Mucosa of stomach (tissue), 1 donor: Measurements from ENCODE around the gene CARNS1.
A peak's percentile ranks its signal among the peaks of the same experiment; 100 is the strongest.
"Not testable (repeated sequence)": the region's sequence is repeated elsewhere in the genome, so short reads cannot be mapped to it uniquely, and the experiment has no call there.

Source experiments
- H3K27me3 ChIP-seq: one replicate; pipeline ENCODE4 v1.7.0; 2013; ENCODE audit warnings: mild to moderate bottlenecking, low read length; ENCODE audit not compliant: control insufficient read depth, insufficient read depth
- H3K36me3 ChIP-seq: one replicate; pipeline ENCODE4 v1.7.0; 2013; ENCODE audit warnings: low read length; ENCODE audit not compliant: control insufficient read depth, insufficient read depth
- H3K4me1 ChIP-seq: one replicate; pipeline ENCODE4 v1.7.0; 2013; ENCODE audit warnings: mild to moderate bottlenecking, low read length; ENCODE audit not compliant: control insufficient read depth, insufficient read depth
- H3K4me3 ChIP-seq: one replicate; pipeline ENCODE4 v1.7.0; 2013; ENCODE audit warnings: low read length
- H3K9ac ChIP-seq: one replicate; pipeline ENCODE4 v1.7.0; 2013; ENCODE audit warnings: mild to moderate bottlenecking, low read length, moderate library complexity
- H3K9me3 ChIP-seq: one replicate; pipeline ENCODE4 v1.7.0; 2013; ENCODE audit warnings: mild to moderate bottlenecking, low read length, moderate library complexity; ENCODE audit not compliant: control insufficient read depth
- donor health status: Pancreatic carcinoma.

CARNS1 gene

DNA sequence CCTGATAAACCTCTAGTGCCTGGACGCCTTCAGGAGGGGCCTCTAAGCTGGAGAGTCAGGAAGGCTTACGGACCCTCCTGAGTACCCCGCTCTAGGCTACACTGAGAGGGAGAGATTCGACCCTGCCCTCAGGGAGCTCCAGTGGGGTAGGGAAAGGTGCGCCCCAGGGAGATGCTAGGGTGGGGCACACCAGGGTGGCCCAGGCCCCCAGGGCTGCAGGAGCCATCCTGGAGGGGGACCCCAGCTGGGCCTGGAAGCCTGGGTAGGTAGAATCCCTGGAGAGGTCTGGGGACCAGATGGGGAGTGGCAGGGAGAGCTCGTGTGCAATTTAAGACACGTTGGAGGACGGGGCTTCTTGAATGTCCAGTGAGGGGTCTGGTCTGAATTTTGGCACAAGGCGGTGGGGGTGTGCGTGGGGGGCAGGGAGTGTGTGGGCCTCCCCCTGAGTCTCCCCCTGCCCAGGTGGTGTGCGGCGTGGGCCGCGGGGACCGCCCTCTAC is 4.7 kb downstream of the CARNS1 start:
- Histone ChIP-seq H3K27me3 (peaks cover under 1% of the 10 kb centered on the region), H3K4me1 (peaks cover 36% of the 10 kb centered on the region), H3K9ac (peak overlapping the region; percentile 53), H3K36me3 (no peaks in the 10 kb centered on the region), H3K4me3 (no peak overlapping the region), H3K9me3 (no peaks in the 10 kb centered on the region)

DNA sequence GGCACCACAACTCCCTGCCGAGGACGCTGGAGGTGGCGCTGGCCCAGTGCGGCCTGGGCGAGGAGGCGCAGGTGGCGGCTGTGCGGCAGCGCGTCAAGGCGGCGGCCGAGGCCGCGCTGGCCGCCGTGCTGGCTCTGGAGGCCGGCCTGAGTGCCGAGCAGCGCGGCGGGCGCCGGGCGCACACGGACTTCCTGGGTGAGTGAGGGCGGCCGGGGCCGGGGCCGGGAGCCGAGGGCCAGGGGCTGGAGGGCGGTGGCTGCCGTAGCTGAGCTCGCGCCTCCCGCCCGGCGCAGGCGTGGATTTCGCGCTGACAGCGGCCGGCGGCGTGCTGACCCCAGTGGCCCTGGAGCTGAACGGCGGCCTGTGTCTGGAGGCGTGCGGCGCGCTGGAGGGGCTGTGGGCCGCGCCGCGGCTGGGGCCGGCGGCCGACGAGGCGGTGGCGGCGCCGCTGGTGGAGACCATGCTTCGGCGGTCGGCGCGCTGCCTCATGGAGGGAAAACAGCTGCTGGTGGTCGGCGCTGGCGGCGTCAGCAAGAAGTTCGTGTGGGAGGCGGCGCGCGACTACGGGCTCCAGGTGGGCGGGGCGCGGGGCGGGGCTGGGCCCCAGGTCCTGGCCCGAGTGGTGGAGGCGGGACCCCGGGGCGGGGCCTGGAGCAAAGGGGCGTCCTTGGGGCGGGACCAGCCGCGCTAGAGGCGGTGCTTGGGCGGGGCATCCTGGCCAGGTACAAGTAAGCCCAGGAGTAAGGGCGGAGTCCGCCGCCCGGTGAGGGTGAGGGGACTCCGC is 5.4 kb downstream of the CARNS1 start:
- no peak overlapping the region for H3K4me3 ChIP-seq
- H3K4me1 ChIP-seq = peaks cover 34% of the 10 kb centered on the region
- H3K36me3 ChIP-seq = no peaks in the 10 kb centered on the region
- no peaks in the 10 kb centered on the region for H3K9me3 ChIP-seq
- H3K27me3 ChIP-seq = no peaks in the 10 kb centered on the region
- H3K9ac ChIP-seq = peak overlapping the region; percentile 53

DNA sequence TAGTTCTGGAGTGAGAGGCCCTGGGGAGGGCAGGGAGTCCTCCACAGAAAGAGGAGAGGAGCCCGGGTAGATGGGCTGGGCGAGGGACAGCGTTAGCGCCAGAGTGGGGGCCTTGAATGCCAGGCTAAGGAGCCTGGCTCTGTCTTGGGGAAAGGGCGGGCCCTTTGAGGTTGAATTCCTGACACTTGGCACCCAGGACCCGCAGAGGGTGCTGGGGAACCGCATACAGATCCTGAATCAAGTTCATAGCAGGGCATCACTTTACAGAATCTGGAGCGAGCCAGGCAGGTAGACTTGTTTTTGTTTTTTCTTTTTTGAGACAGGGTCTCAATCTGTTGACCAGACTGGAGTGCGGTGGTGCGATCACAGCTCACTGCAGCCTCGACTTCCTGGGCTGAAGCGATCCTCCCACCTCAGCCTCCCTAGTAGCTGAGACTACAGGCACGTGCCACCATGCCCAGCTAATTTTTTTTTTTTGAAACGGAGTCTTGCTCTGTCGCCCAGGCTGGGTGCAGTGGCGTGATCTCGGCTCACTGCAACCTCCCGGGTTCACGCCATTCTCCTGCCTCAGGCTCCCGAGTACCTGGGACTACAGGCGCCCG is 6.1 kb downstream of the CARNS1 start:
- Histone ChIP-seq H3K27me3 (no peaks in the 10 kb centered on the region), H3K4me3 (no peak overlapping the region), H3K9me3 (no peaks in the 10 kb centered on the region), H3K36me3 (no peaks in the 10 kb centered on the region), H3K9ac (peak overlapping the region; percentile 47), H3K4me1 (peaks cover 27% of the 10 kb centered on the region)

DNA sequence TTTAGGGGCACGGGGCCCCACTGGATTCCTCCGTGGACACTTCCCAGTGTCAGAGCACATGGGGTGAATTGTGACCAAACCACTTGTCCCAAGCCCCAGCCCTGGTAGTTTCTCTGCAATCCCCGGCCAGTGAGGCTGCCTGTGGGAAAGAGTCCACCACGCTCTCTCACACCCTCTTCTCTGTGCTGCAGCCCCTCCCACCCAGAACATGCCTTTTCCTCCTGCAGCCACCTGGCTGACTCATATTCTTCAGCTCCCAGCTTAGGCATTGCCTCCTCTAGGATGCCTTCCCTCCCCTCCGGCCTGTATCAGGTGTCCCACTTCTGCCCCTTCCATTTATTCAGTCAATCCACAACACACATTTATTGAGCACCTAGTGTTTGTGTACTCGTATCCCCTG is 7.4 kb downstream of the CARNS1 start:
- no peaks in the 10 kb centered on the region for H3K9me3 ChIP-seq
- peaks cover 20% of the 10 kb centered on the region for H3K4me1 ChIP-seq
- no peak overlapping the region for H3K4me3 ChIP-seq
- no peak overlapping the region for H3K9ac ChIP-seq
- H3K36me3 ChIP-seq = no peaks in the 10 kb centered on the region
- no peaks in the 10 kb centered on the region for H3K27me3 ChIP-seq

DNA sequence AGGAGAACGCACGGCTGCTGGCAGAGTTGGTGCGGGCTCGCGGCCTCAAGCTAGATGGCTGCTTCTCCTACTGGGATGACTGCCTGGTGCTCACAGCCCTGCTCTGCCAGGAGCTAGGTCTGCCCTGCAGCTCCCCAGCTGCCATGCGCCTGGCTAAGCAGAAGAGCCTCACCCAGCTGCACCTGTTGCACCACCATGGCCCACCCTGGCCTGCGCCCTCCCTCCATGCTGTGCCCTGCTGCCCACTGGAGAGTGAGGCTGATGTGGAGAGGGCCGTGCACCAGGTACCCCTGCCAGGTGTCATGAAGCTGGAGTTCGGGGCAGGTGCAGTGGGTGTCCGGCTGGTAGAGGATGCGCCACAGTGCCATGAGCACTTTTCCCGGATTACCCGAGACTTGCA is 8.0 kb downstream of the CARNS1 start:
- Histone ChIP-seq H3K4me1 (peaks cover 20% of the 10 kb centered on the region), H3K9me3 (no peaks in the 10 kb centered on the region)

DNA sequence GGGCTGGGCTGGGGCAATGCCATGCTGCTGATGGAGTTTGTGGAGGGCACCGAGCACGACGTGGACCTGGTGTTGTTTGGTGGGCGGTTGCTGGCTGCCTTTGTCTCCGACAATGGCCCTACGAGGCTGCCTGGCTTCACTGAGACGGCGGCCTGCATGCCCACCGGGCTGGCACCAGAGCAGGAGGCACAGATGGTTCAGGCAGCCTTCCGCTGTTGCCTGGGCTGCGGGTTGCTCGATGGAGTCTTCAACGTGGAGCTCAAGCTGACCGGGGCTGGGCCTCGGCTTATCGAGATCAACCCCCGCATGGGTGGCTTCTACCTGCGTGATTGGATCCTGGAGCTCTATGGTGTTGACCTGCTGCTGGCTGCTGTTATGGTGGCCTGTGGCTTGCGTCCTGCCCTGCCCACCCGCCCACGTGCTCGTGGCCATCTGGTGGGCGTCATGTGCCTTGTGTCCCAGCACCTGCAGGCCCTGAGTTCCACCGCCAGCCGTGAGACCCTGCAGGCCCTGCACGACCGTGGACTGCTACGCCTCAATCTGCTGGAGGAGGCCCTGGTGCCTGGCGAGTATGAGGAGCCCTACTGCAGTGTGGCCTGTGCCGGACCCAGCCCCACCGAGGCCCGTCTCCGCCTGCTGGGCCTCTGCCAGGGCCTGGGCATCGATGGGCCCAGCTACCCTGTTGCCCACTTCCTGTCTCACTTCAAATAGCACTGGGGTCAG is 8.6 kb downstream of the CARNS1 start:
- no peaks in the 10 kb centered on the region for H3K36me3 ChIP-seq

More for the DNA sequence above, 8.0 kb downstream of the CARNS1 start:
- Histone ChIP-seq H3K4me3 (no peak overlapping the region), H3K36me3 (no peaks in the 10 kb centered on the region), H3K27me3 (no peaks in the 10 kb centered on the region), H3K9ac (no peak overlapping the region)

DNA sequence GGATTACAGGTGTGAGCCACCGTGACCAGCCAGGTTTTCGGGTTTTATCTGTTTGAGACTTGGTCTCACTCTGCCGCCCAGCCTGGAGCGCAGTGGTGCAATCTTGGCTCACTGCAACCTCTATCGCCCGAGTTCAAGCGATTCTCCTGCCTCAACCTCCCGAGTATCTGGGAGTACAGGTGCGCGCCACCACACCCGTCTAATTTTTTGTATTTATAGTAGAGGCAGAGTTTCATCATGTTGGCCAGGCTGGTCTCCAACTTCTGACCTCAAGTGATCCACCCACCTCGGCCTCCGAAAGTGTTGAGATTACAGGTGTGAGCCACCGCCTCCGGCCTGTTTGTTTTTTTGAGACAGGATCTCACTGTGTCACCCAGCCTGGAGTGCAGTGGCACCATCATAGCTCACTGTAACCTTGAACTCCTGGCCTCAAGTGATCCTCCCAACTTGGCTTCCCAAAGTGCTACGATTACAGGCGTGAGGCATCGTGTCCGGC is 11.9 kb downstream of the CARNS1 start:
- not testable (repeated sequence) for H3K9me3 ChIP-seq, H3K36me3 ChIP-seq, H3K27me3 ChIP-seq
- Histone ChIP-seq H3K4me1 (peaks cover 13% of the 10 kb centered on the region), H3K4me3 (peak overlapping the region; percentile 74), H3K9ac (peak overlapping the region; percentile 88)

More for the DNA sequence above, 8.6 kb downstream of the CARNS1 start:
- no peaks in the 10 kb centered on the region for H3K27me3 ChIP-seq
- peaks cover 18% of the 10 kb centered on the region for H3K4me1 ChIP-seq
- H3K9me3 ChIP-seq = no peaks in the 10 kb centered on the region
- H3K9ac ChIP-seq = no peak overlapping the region
- no peak overlapping the region for H3K4me3 ChIP-seq

DNA sequence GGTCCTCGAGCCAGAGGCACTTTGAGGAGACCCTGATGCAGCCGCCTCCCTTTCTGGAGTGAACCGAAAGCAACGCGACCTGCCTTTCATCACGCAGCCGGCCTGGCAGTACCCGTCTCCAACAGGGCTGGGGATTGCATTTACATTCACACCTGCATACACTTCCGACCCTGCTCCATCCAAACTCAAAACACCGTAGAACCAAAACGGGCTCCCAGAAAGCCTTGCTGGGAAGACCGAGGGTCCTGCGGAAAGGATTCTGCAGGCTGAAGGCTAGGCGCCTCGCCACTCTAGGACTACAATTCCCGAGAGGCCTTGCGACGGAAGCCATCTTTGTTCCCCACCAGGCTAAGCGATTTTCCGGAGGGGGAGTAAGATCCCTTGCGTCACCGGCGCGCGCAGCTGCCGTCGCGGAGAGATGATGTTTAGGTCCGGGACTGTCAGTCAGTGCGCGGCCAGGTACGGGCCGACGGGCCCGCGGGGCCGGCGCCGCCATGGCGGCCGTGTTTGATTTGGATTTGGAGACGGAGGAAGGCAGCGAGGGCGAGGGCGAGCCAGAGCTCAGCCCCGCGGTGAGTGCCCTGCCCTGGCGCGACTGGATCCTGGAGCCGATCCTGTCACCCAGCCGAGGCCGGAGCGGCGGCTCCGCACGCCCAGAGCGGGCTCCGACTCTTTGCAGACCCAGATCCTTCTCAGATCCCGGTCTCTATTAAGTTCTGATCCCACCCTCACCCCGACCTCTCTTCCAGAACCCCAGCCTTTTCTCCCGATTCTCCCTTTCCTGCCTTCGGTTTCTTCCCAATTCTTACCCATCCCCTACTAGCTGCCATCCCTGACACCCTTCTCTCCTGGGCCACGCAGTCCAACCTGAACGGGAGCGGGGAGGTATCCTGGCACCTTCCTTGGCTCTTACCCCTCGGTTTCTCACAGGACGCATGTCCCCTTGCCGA is 12.8 kb downstream of the CARNS1 start, which contains the start of gene RPS6KB2:
Gene RPS6KB2, plus strand, starts transcription at position 443 of the 950 bp plus-strand sequence. Its CDS starts 52 bp downstream, at position 495.
- peak within 1 kb of the TSS; percentile 74 for H3K4me3 ChIP-seq
- H3K27me3 ChIP-seq = no peaks in the 10 kb centered on the region
- peak within 1 kb of the TSS; percentile 88 for H3K9ac ChIP-seq
- peaks cover 6% of the 10 kb centered on the region for H3K36me3 ChIP-seq
- H3K9me3 ChIP-seq = no peaks in the 10 kb centered on the region
- H3K4me1 ChIP-seq = peaks cover 10% of the 10 kb centered on the region

DNA sequence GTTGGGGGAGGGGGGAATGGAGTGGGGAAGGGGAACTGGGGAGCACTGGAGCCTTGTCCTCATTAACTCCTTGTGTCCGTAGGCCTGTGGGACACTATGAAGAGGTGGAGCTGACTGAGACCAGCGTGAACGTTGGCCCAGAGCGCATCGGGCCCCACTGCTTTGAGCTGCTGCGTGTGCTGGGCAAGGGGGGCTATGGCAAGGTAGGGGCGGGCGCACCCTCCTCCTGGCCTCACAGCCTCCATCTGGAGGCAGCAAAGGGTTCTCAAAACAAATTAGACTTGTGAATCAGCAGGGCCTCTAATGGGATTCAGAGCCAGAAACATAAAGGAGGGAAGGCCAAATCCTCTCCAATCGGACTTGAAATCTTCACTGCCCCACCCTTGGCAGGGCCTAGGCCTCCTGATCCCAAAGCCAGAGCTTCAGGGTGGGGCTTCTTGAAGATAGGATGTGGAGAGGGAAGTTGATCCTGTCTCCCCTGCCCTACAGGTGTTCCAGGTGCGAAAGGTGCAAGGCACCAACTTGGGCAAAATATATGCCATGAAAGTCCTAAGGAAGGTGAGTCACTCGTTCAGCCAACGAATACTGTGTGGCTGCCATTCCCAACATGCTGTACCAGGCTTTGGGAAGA is 13.7 kb downstream of the CARNS1 start:
- Histone ChIP-seq H3K27me3 (no peaks in the 10 kb centered on the region), H3K4me3 (peak overlapping the region; percentile 74), H3K36me3 (peaks cover 14% of the 10 kb centered on the region), H3K9ac (peak overlapping the region; percentile 88), H3K4me1 (peaks cover 10% of the 10 kb centered on the region), H3K9me3 (no peaks in the 10 kb centered on the region)

DNA sequence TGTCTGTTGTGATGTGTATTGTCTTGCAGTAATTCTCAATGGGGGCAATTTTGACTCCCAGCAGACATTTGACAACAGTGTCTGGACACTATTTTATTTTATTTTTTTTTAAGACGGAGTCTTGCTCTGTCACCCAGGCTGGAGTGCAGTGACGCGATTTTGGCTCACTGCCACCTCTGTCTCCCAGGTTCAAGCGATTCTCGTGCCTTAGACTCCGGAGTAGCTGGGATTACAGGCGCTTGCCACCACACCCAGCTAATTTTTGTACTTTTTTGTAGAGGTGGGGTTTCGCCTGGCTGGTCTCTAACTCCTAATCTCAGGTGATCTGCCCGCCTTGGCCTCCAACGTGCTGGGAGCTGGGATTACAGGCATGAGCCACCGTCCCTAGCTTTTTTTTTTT is 14.2 kb downstream of the CARNS1 start:
- Histone ChIP-seq H3K36me3 (peaks cover 20% of the 10 kb centered on the region), H3K4me1 (peaks cover 10% of the 10 kb centered on the region), H3K9ac (peak overlapping the region; percentile 88), H3K4me3 (no peak overlapping the region), H3K9me3 (no peaks in the 10 kb centered on the region), H3K27me3 (no peaks in the 10 kb centered on the region)
